IPS-20b (cell line): Measurements from ENCODE around the gene CORO6.

ENCODE experiments used
- H3K27ac ChIP-seq: one replicate; pipeline ENCODE4 v1.5.1; 2013; ENCODE audit warnings: low read length
- H3K27me3 ChIP-seq: 2 replicates; pipeline ENCODE4 v1.6.1; 2013; ENCODE audit warnings: mild to moderate bottlenecking, low read length, inconsistent platforms; ENCODE audit not compliant: insufficient read depth
- H3K36me3 ChIP-seq: 2 replicates; pipeline ENCODE4 v1.6.1; 2013; ENCODE audit warnings: low read depth, mild to moderate bottlenecking, inconsistent platforms, low read length, moderate library complexity; ENCODE audit not compliant: insufficient read depth
- H3K4me1 ChIP-seq: 2 replicates; pipeline ENCODE4 v1.6.1; 2013; ENCODE audit warnings: mild to moderate bottlenecking, control low read depth, inconsistent platforms, low read length, moderate library complexity; ENCODE audit not compliant: insufficient read depth
- H3K4me3 ChIP-seq: 2 replicates; pipeline ENCODE4 v1.5.1; 2013; ENCODE audit warnings: mild to moderate bottlenecking, low read length, inconsistent platforms
- H3K9ac ChIP-seq: 2 replicates; pipeline ENCODE4 v1.6.1; 2013; ENCODE audit warnings: low read depth, mild to moderate bottlenecking, inconsistent platforms, low read length, moderate library complexity
- H3K9me3 ChIP-seq: 2 replicates; pipeline ENCODE4 v1.6.1; 2013; ENCODE audit warnings: mild to moderate bottlenecking, low read depth, low read length, inconsistent platforms; ENCODE audit not compliant: insufficient read depth

Gene CORO6

DNA sequence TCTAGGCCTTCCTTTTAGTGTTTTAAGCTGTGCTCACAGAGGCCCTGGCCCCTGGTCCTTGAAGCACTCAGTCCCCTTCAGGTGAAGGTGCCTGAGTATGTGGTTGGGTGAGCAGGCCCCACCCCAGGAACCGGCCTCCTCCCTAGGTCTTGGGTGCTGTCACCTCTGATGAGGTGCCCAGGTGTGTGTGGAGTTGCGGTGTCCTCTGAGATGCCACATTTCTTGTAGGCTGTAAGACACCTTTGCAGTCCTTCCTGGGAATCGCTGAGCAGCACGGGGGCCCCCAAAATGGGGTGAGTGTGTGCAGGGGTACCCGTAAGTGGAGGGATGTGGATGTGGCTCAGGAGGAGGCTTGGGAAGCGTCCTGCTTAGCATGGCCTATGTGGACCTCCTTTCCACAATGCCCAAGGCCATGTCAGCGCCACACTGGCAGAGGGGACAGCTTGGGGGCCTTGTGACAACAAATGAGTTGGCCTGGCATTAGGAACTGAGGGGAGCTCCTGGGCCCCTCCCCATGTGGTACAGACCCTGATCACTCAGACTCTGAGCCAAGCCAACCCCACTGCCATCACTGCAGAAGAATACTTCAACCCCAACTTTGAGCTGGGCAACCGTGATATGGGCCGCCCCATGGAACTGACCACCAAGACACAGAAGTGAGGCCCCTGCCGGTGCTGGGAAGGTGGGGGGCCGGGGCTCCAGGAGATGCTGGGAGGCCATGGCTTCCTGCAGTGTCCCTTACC is 11.2 kb downstream of the CORO6 start:
- Histone ChIP-seq H3K36me3 (no peaks in the 10 kb centered on the region), H3K9ac (no peak overlapping the region), H3K4me1 (peaks cover 12% of the 10 kb centered on the region; the same call in 1 of the 2 replicates), H3K9me3 (no peaks in the 10 kb centered on the region), H3K27me3 (peaks cover 43% of the 10 kb centered on the region), H3K4me3 (no peak overlapping the region), H3K27ac (no peak overlapping the region)

DNA sequence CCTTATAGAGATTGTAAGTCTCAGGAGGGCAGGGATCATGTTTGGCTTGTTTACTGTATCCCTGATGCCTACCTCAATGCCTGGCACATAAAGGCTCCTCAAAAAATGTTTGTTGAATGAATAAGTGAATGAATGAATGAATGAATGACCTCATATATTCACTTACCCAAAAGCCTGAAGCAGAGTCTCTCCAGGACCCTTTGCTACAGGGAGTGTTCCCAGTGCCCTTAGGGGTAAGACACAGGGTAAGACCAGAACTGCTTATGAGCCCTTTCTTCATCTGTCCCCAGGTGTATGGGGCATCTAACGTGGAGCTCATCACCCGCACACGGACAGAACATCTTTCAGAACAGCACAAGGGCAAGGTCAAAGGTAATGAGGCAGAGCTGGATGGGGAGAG is 12.3 kb downstream of the CORO6 start:
- no peak overlapping the region for H3K4me3 ChIP-seq
- H3K36me3 ChIP-seq = no peaks in the 10 kb centered on the region

DNA sequence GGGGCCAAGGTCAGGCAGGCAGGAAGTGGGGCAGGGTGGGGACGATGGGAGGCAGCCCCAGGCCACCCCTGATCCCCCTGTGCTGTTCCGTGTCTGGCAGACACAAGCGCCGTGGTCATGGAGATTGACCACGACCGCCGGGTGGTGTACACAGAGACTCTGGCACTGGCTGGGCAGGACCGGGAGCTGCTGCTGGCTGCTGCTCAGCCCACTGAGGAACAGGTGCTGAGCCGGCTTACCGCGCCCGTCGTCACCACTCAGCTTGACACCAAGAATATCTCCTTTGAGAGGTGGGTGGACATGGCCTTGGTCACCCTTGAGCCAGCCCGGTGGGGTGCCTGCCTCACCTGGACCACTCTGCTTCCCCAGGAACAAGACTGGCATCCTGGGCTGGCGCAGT is 13.7 kb downstream of the CORO6 start:
- Histone ChIP-seq H3K4me3 (no peak overlapping the region), H3K9me3 (no peaks in the 10 kb centered on the region), H3K36me3 (no peaks in the 10 kb centered on the region), H3K27ac (no peak overlapping the region), H3K27me3 (peaks cover 18% of the 10 kb centered on the region), H3K4me1 (peaks cover 3% of the 10 kb centered on the region; the same call in 1 of the 2 replicates), H3K9ac (no peak overlapping the region)

More for the DNA sequence above, 12.3 kb downstream of the CORO6 start:
- H3K9ac ChIP-seq = no peak overlapping the region
- peaks cover 32% of the 10 kb centered on the region for H3K27me3 ChIP-seq
- H3K4me1 ChIP-seq = peaks cover 8% of the 10 kb centered on the region; the same call in 1 of the 2 replicates
- no peaks in the 10 kb centered on the region for H3K9me3 ChIP-seq
- H3K27ac ChIP-seq = no peak overlapping the region

DNA sequence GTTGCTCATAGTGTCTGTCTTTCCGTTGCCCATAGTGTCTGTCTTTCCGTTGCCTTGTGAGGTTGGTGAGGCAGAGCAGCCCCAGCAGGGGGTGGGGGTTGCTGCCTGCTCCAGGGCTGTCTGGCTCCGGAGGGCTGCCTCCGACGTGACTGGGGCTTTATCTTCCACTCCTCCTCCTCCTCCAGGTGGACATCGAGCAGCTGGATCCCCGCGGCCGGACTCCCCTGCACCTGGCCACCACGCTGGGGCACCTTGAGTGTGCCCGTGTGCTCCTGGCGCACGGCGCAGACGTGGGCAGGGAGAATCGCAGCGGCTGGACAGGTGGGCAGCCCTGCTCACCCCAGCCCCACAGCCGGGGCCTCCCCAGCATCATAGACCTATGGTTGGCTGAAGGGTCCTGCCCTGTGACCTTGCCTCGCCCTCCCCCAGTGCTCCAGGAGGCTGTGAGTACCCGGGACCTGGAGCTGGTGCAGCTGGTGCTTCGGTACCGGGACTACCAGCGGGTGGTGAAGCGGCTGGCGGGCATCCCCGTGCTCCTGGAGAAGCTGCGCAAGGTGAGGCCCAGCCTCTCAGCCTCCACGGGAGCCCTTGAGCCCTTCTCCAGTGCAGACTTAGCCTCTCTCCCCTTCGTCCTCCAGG is 15.0 kb downstream of the CORO6 start:
- H3K9ac ChIP-seq = no peak overlapping the region
- no peak overlapping the region for H3K4me3 ChIP-seq

DNA sequence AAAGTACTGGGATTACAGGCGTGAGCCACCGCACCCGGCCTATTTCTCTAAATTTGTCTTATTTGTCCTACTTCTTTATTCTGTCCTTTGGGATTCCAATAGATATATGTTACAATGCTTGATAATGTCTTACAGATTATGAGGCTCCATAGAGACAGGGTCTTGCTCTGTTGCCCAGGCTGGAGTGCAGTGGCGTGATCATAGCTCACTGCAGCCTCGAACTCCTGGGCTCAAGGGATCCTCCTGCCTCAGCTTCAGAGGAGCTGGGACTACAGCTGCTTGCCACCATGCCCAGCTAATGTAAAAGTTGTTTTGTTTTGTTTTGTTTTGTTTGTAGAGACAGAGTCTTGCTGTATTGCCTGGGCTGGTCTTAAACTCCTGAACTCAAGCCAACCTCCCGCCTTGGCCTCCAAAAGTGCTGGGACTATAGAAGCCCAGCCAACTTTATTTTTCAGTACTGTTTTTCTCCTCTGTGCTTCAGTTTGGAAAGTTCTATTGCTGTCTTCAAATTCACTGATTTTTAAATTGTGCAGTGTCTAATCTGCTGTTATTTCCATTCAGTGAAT is 19.5 kb downstream of the CORO6 start:
- Histone ChIP-seq H3K4me3 (no peak overlapping the region), H3K27me3 (no peaks in the 10 kb centered on the region), H3K36me3 (no peaks in the 10 kb centered on the region), H3K27ac (no peak overlapping the region), H3K9me3 (no peaks in the 10 kb centered on the region), H3K9ac (no peak overlapping the region), H3K4me1 (no peaks in the 10 kb centered on the region)

More for the DNA sequence above, 15.0 kb downstream of the CORO6 start:
- Histone ChIP-seq H3K36me3 (no peaks in the 10 kb centered on the region), H3K27me3 (peaks cover 8% of the 10 kb centered on the region), H3K4me1 (no peaks in the 10 kb centered on the region), H3K9me3 (no peaks in the 10 kb centered on the region), H3K27ac (no peak overlapping the region)

DNA sequence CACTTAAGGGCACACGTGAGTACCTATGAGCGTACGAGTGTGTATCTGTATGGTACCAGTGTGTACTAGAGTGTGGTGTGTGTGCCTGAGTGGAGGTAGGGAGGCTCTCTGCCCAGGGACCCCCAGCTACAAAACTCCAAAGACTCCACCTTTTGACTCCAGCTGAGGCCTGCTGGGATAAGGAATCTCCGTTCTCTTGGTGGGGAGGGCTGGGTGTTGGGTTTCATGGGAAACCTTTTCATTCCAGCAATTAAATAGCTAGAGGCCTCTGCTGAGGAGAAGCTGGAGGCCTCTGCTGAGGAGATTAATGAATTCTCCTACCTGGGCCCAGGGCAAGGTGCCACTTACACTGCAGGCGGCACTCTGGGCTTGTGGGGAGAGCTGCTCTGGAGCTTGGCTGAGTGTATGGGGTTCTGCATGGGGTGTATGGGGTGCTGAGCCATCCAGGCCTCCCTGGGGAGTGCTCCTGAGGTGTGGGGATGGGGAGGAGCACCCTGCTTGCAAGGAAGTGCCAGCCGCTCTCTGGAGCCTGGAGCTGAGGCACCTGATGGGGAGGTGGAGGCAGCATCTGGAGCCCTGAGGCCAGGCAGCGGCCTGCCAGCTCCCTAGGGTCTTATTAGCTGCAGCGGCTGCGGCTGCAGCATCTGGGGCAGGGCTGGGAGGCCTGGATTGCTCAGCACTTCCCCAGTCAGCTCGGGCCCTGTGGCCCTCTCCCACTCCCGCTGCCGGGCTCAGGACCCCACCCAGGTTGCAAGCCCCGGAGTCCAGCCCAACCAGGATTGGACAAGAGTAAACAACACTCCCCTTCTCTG is 25.1 kb downstream of the CORO6 start:
- H3K9me3 ChIP-seq = no peaks in the 10 kb centered on the region
- H3K36me3 ChIP-seq = no peaks in the 10 kb centered on the region
- no peak overlapping the region for H3K27ac ChIP-seq
- H3K9ac ChIP-seq = peak overlapping the region; percentile 29; the same call in 1 of the 2 replicates
- peaks cover 16% of the 10 kb centered on the region for H3K4me1 ChIP-seq
- peak overlapping the region; percentile 33; the same call in 1 of the 2 replicates for H3K4me3 ChIP-seq
- peaks cover 5% of the 10 kb centered on the region for H3K27me3 ChIP-seq

DNA sequence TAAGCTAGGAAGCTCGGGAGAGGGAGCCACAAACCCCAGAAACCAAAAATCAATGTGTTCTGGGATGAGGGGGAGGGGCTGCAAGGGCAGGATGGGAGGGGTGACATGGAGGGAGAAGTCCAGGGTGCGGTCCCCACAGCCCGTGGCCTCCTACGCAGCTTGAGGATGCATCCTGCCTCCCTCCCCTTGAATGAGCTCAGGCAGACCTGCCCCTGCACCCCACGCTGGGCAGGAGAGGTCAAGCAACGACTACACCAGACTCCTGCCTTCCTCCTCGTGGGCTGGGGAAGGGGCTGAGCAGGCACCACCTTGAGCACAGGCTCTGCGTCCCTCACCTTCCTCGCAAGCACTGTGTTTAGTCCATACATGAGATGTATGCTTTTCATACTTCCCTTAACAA is 25.9 kb downstream of the CORO6 start:
- Histone ChIP-seq H3K27me3 (peaks cover 5% of the 10 kb centered on the region), H3K27ac (no peak overlapping the region), H3K9me3 (no peaks in the 10 kb centered on the region), H3K9ac (0 out of 2 replicates have a peak overlapping the region, but pooled peaks have one; percentile 29), H3K36me3 (no peaks in the 10 kb centered on the region), H3K4me1 (peaks cover 24% of the 10 kb centered on the region), H3K4me3 (0 out of 2 replicates have a peak overlapping the region, but pooled peaks have one; percentile 23)

DNA sequence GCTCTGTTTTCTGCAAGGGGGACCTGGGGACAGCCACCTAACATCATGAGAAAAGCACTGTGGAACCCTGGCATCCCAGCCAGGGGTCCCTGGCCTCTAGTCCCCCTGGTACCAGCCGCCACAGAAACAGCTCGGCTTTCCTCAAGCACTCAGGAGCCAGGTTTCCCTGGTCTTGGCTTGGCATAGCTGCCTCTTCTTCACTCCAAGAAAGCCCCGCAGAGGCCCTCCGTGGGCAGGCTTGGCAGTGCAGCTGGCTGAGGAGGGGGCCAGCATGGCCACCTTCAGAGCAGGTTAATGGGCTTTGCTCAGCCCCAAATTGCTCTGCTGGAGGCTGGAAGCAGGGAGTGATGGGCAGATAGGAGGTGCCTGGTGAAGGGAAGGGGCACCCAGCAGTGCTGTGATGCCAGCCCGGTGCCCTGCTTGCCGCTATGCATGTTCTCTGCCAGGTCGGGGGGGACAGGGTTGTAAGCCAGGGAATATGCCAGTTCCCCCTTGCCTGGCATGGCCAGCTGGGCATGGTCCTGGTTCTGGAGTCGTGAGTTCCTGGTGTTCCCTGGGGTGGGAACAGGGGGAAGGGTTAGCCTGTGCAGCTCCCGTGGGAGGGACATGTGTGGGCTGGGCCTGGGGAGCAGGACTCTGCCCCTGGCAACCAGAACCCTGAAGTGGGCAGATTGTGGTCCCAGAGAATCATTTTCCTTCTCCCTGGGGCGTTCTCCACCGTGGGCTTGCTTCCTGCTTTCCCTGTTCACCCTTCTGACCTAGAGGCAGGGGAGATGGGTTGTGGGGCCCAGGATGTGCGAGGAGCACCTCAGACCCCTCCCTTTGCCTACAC is 26.6 kb downstream of the CORO6 start:
- no peak overlapping the region for H3K9ac ChIP-seq
- peaks cover 5% of the 10 kb centered on the region for H3K27me3 ChIP-seq
- H3K27ac ChIP-seq = no peak overlapping the region
- no peak overlapping the region for H3K4me3 ChIP-seq
- no peaks in the 10 kb centered on the region for H3K36me3 ChIP-seq
- peaks cover 24% of the 10 kb centered on the region for H3K4me1 ChIP-seq
- H3K9me3 ChIP-seq = no peaks in the 10 kb centered on the region

DNA sequence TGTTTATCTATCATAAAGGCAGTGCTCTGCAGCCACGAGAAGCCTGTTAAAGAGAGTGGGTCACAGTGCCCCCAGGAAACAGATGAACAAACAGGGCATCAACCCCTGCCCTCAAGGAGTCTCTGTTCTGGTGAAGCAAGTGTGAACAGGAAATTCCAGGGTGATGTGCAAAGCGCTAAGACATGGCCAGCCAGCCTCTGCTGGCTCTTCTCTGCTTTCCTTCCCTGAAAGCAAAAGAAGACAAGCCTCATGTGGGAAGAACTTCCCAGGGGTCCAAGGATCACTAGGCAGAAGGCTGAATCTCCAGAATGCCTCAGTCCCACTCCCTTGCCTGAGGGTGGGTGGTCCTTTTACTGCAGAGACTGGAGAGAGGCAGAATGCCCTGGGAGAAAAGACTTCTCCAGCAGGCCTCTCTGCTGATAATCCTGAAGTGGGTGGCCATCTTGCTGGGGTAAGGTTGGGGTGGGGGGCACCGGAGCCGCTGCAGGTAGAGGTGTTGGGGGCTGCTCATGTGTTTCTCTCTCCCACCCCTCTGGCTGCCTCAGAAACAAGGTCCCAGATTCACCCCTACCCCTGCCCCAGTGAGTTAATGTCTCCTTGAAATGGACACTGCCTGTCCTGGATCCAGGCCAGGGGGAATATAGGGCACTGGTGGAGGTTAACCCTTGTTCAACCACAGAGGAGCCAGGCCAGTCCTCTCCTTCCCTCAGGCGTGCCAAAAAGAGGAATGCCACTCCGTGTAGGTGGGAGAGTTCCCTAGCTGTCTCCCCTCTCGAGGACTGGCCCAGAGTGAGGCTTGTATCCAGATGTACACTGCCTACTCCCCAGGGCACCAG is 27.4 kb downstream of the CORO6 start:
- Histone ChIP-seq H3K9me3 (no peaks in the 10 kb centered on the region), H3K27ac (no peak overlapping the region), H3K4me3 (no peak overlapping the region), H3K27me3 (peaks cover 10% of the 10 kb centered on the region), H3K9ac (no peak overlapping the region), H3K36me3 (no peaks in the 10 kb centered on the region), H3K4me1 (peaks cover 25% of the 10 kb centered on the region)

DNA sequence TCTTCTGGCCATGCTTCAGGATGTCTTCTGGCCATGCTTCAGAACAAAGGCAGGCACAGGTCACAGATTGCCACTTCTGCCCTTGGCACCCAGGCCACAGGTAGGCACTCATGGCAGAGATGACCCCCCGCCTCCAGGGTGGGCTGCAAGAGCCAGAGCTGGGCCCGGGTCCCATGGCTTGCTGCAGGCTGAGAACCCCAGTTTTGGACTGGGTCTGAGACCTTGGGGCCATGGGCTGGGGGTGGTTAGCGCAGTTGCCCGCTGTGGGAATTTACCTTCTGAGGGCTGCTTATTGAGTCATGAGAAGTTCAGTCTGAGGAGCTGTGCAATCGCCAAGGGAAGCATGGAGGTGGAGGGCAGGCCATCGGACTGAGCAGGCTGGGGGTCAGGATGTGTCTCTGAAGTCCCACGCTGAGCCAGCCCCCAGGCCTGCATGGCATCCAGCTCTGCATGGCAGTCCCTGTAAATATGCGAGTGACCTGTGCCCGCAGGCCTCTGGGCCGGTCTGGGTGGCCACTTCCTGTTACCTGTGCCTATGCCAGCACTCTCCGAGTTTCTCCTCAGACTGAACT is 28.1 kb downstream of the CORO6 start:
- H3K9ac ChIP-seq = no peak overlapping the region; the same call in 1 of the 2 replicates
- peaks cover 31% of the 10 kb centered on the region for H3K4me1 ChIP-seq
- peak overlapping the region; percentile 80; the same call in 1 of the 2 replicates for H3K4me3 ChIP-seq

More for the DNA sequence above, 28.1 kb downstream of the CORO6 start:
- Histone ChIP-seq H3K36me3 (no peaks in the 10 kb centered on the region), H3K27me3 (peaks cover 16% of the 10 kb centered on the region), H3K9me3 (no peaks in the 10 kb centered on the region), H3K27ac (no peak overlapping the region)
